Measurements from ENCODE around the gene PRRC2B. TPM values are rescaled to one million over a fixed set of nuclear protein-coding genes. Genes with fewer than 3 reads are reported as not detected.
A peak's percentile ranks its signal among the peaks of the same experiment; 100 is the strongest.
"Not testable (repeated sequence)": the region's sequence is repeated elsewhere in the genome, so short reads cannot be mapped to it uniquely, and the experiment has no call there.

The PRRC2B gene
- total RNA-seq, 2 donors from 2014 or later: 127 to 131 TPM

DNA sequence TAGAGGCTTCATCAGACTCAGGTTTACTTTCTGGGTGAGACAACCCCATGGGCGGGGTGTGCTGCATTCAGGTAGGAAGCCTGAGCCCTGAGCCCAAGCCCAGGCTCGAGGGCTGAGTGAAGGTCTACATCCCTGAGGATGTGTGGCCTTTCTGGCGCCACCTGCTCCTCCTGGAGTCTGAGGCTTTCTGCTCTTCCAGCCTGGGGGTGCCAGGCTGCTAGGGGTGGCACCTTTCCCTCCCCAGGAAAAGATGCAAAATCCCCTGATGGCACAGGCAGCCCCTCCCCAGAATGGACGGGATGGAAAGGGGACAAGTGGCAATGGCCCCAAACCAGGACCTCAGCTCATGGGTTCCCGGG, 44.4 kb upstream of the PRRC2B start:
- Histone ChIP-seq H3K36me3 (no peaks in the 10 kb centered on the region), H3K9me3 (no peaks in the 10 kb centered on the region), H3K27me3 (no peaks in the 10 kb centered on the region), H3K4me1 (peaks cover 5% of the 10 kb centered on the region), H3K4me3 (no peak overlapping the region), H3K27ac (no peak overlapping the region), H3K9ac (ENCODE audit: low read depth in 2 of 2, low read length in 2 of 2) (no peak overlapping the region)
- TF ChIP-seq, protein P1, sequence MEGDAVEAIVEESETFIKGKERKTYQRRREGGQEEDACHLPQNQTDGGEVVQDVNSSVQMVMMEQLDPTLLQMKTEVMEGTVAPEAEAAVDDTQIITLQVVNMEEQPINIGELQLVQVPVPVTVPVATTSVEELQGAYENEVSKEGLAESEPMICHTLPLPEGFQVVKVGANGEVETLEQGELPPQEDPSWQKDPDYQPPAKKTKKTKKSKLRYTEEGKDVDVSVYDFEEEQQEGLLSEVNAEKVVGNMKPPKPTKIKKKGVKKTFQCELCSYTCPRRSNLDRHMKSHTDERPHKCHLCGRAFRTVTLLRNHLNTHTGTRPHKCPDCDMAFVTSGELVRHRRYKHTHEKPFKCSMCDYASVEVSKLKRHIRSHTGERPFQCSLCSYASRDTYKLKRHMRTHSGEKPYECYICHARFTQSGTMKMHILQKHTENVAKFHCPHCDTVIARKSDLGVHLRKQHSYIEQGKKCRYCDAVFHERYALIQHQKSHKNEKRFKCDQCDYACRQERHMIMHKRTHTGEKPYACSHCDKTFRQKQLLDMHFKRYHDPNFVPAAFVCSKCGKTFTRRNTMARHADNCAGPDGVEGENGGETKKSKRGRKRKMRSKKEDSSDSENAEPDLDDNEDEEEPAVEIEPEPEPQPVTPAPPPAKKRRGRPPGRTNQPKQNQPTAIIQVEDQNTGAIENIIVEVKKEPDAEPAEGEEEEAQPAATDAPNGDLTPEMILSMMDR (IDR thresholded peaks at IDR 0.05): no peak
- intact Hi-C loops (cut with DNase I): no loop called here
- no peak for DNase-seq

DNA sequence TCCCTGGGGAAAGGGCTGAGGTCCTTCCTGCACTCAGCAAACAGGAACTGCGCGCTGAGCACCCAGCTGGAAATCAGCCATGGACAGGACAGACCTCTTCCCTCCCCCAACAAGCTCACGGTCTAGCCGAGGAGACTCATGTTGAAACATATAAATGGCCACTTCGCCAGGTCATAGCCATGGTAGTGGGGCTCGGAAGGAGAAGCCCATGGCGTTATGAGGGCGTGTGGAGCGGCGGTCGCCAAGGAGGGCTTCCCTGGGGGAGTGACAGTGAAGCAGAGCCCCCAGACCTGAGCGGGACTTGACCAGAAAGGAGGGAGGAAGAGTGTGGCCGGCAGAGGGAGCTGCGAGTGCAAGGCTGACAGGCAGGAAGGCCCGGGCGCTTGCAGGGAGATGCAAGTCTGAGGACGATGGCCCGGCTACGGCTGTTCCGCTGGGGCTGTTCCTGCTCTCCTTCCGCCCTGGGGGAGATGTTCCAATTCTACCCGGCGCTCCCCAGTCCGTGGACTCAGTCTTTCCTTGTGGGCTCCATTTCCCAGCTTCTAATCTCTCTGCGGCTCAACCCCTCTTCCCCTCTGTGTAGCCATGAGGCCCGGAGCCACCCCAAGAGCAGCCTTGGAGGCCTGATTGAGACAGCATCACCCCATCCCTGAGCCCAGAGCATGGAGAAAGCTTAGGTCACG, 43.9 kb upstream of the PRRC2B start:
- peak; percentile 87 for DNase-seq
- TF ChIP-seq, protein P1 (IDR thresholded peaks at IDR 0.05): peak; percentile 69
- no peaks in the 10 kb centered on the region for H3K27me3 ChIP-seq
- peak overlapping the region in 1 of 2 donors; percentile 39 for H3K9ac ChIP-seq (ENCODE audit: low read depth in 2 of 2, low read length in 2 of 2)
- H3K4me3 ChIP-seq: no peak overlapping the region
- peaks cover 5% of the 10 kb centered on the region for H3K4me1 ChIP-seq
- no peak overlapping the region for H3K27ac ChIP-seq
- H3K9me3 ChIP-seq: no peaks in the 10 kb centered on the region
- intact Hi-C loops (cut with DNase I): loop anchor here (2.0 to 5.0 kb wide), 2 partner anchors 129 to 397 kb away; no protein-coding TSS in a partner anchor
- H3K36me3 ChIP-seq: no peaks in the 10 kb centered on the region

DNA sequence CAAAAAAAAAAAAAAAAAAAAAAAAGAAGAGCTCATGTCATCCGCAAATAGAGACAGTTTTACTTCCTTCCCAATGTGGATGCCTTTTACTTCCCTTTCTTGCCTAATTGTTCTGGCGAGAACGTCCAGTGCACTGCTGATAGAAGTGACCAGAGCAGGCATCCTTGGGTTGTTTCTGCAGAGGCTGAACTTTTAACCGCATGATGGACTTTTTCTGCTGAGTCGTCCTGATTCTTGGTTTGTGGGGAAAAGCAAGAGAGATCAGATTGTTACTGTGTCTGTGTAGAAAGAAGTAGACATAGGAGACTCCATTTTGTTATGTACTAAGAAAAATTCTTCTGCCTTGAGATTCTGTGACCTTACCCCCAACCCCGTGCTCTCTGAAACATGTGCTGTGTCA, 37.4 kb upstream of the PRRC2B start:
- H3K27me3 ChIP-seq; H3K9ac ChIP-seq (ENCODE audit: low read depth in 2 of 2, low read length in 2 of 2); H3K36me3 ChIP-seq; H3K4me3 ChIP-seq; H3K9me3 ChIP-seq; DNase-seq; H3K27ac ChIP-seq; H3K4me1 ChIP-seq; intact Hi-C loops (cut with DNase I): not testable (repeated sequence)

DNA sequence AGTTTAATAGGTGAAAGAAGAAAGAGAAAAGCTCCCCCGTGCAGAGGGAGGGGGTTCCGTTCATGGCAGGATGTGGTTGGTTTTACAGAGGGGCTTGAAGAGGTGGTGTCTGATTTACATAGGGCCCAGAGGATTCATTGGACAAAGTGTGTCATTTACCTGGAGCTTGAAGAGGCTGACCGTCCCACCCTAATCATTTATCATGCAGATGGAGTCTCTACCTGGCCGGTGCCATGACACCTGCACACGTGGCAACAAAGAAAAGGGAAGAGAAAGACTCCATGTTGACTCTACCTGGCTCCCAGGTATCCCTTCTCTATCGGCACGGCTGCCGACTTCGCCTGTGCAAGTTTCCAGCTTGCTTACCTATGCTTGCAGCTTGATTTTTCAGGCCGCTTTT, 35.3 kb upstream of the PRRC2B start:
- Histone ChIP-seq H3K9me3 (no peaks in the 10 kb centered on the region), H3K4me3 (no peak overlapping the region), H3K27me3 (no peaks in the 10 kb centered on the region), H3K27ac (no peak overlapping the region), H3K4me1 (peaks cover 8% of the 10 kb centered on the region), H3K36me3 (no peaks in the 10 kb centered on the region), H3K9ac (ENCODE audit: low read depth in 2 of 2, low read length in 2 of 2) (no peak overlapping the region)
- intact Hi-C loops (cut with DNase I): no loop called here
- TF ChIP-seq, protein P1 (IDR thresholded peaks at IDR 0.05): no peak
- DNase-seq: no peak

DNA sequence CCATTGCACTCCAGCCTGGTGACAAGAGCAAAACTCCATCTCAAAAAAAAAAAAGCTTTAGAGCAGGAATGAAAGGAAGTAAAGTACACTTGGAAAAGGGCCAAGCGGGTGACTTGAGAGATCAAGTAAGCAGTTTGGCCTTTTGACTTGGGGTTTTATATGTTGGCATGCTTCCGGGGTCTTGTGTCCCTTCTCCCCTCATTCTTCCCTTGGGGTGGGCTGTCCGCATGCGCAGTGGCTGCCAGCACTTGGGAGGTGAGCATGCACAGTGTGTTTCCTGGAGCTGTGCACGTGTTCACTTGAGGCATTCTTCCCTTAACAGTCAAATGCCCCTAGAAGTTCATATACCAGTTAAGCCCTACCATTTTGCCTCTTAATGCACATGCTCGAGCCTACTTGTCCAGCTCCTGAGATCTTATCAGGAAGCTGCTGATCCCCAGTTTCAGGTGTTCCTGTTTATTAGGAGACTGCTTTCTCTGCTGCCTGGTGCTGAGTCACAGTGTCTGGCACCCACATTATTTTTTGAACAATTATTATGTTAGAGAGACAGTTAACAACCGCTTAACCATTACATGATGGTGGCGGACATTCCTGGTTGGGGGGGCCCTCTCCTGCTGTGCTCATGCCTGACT, 32.6 kb upstream of the PRRC2B start:
- no peaks in the 10 kb centered on the region for H3K36me3 ChIP-seq
- H3K9ac ChIP-seq (ENCODE audit: low read depth in 2 of 2, low read length in 2 of 2): no peak overlapping the region
- intact Hi-C loops (cut with DNase I): no loop called here
- no peak overlapping the region for H3K27ac ChIP-seq
- H3K9me3 ChIP-seq: no peaks in the 10 kb centered on the region
- DNase-seq: peak; percentile 56
- H3K4me3 ChIP-seq: no peak overlapping the region
- H3K27me3 ChIP-seq: no peaks in the 10 kb centered on the region
- TF ChIP-seq, protein P1 (IDR thresholded peaks at IDR 0.05): no peak
- H3K4me1 ChIP-seq: peaks cover 8% of the 10 kb centered on the region

DNA sequence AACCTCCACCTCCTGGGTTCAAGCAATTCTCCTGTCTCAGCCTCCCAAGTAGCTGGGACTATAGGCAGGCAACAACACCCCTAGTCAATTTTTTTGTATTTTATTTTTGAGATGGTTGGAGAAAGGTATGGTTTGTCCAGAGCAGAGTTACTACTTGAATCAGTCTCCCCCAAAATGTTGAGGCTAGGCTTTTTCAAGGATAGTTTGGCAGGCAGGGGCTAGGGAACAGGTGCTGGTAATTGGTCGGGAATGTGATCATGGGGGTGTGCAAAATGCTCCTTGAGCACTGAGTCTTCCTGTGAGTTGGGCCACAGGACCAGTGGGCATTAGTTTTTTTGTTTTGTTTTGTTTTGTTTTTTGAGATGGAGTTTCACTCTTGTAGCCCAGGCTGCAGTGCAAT, 28.3 kb upstream of the PRRC2B start:
- TF ChIP-seq, protein P1 (IDR thresholded peaks at IDR 0.05): no peak
- Histone ChIP-seq H3K27ac (no peak overlapping the region), H3K27me3 (no peaks in the 10 kb centered on the region), H3K4me3 (no peak overlapping the region), H3K9ac (ENCODE audit: low read depth in 2 of 2, low read length in 2 of 2) (no peak overlapping the region), H3K9me3 (no peaks in the 10 kb centered on the region), H3K36me3 (no peaks in the 10 kb centered on the region), H3K4me1 (peaks cover 12% of the 10 kb centered on the region)
- DNase-seq: no peak
- intact Hi-C loops (cut with DNase I): no loop called here
